Mammary epithelial cell (primary cell): ENCODE data around the gene LDLRAD1.

Experiments
- CTCF ChIP-seq, 2 donors: IDR thresholded peaks in 1 of 2; conservative IDR thresholded peaks in 1 of 2; 2 replicates each; pipeline ENCODE4 v1.5.1; 2011 to 2012; ENCODE audit warnings: inconsistent platforms in 2 of 2, low read length in 2 of 2, mild to moderate bottlenecking in 2 of 2, control low read depth in 1 of 2, low read depth in 1 of 2; ENCODE audit not compliant: insufficient read depth in 1 of 2; ENCODE audit errors: extremely low read depth in 1 of 2
- EZH2 ChIP-seq: IDR thresholded peaks from 2 replicates; pipeline ENCODE4 v1.6.1; 2012; ENCODE audit warnings: low read length, inconsistent platforms, borderline replicate concordance

GRCh38 chr1:54027848-54028247, 9.9 kb upstream of the LDLRAD1 start:
- TF ChIP-seq CTCF (conservative IDR thresholded peaks at IDR 0.05 in 1 of 2, IDR thresholded peaks at IDR 0.05 in 1 of 2; ENCODE audit: extremely low read depth in 1 of 2, insufficient read depth in 1 of 2, low read depth in 1 of 2, low read length in 2 of 2) (no peak), EZH2 (no peak)
